Stomach smooth muscle (tissue), 2 donors: ENCODE data around the gene MDFIC2.

Source experiments
- H3K27ac ChIP-seq: one replicate; pipeline ENCODE4 v1.7.0; 2013; ENCODE audit warnings: mild to moderate bottlenecking, low read length, inconsistent platforms
- H3K27me3 ChIP-seq, 2 donors: one replicate each; pipeline ENCODE4 v1.7.0; 2013; ENCODE audit warnings: low read length in 2 of 2; ENCODE audit not compliant: insufficient read depth in 2 of 2, control insufficient read depth in 1 of 2
- H3K36me3 ChIP-seq, 2 donors: one replicate each; pipeline ENCODE4 v1.7.0; 2013; ENCODE audit warnings: low read length in 2 of 2; ENCODE audit not compliant: control insufficient read depth in 2 of 2, insufficient read depth in 2 of 2
- H3K4me1 ChIP-seq: one replicate; pipeline ENCODE4 v1.7.0; 2013; ENCODE audit warnings: low read length; ENCODE audit not compliant: control insufficient read depth, insufficient read depth
- H3K4me3 ChIP-seq, 2 donors: one replicate each; pipeline ENCODE4 v1.7.0; 2013; ENCODE audit warnings: low read length in 2 of 2
- H3K9ac ChIP-seq, 2 donors: one replicate each; pipeline ENCODE4 v1.7.0; 2013; ENCODE audit warnings: low read length in 2 of 2, mild to moderate bottlenecking in 1 of 2
- H3K9me3 ChIP-seq, 2 donors: one replicate each; pipeline ENCODE4 v1.7.0; 2013; ENCODE audit warnings: low read length in 2 of 2; ENCODE audit not compliant: control insufficient read depth in 2 of 2
- donor health status: healthy.
- donor health status: Pancreatic carcinoma.

The MDFIC2 gene

GRCh38 chr3:70261283-70261682 lies 51.2 kb downstream of the MDFIC2 start:
- Histone ChIP-seq H3K27ac (no peak overlapping the region), H3K36me3 (no peaks in the 10 kb centered on the region), H3K9me3 (no peaks in the 10 kb centered on the region), H3K4me3 (no peak overlapping the region), H3K9ac (no peak overlapping the region), H3K27me3 (no peaks in the 10 kb centered on the region), H3K4me1 (no peaks in the 10 kb centered on the region)

- H3K4me3 ChIP-seq, result no peak overlapping the region
- no peaks in the 10 kb centered on the region for H3K27me3 ChIP-seq
- no peak overlapping the region for H3K9ac ChIP-seq
- H3K9me3 ChIP-seq, result no peaks in the 10 kb centered on the region
- H3K4me1 ChIP-seq, result no peaks in the 10 kb centered on the region
- H3K36me3 ChIP-seq, result no peaks in the 10 kb centered on the region
- no peak overlapping the region for H3K27ac ChIP-seq
Measured at GRCh38 chr3:70256566-70256965, 55.9 kb downstream of the MDFIC2 start.

DNA sequence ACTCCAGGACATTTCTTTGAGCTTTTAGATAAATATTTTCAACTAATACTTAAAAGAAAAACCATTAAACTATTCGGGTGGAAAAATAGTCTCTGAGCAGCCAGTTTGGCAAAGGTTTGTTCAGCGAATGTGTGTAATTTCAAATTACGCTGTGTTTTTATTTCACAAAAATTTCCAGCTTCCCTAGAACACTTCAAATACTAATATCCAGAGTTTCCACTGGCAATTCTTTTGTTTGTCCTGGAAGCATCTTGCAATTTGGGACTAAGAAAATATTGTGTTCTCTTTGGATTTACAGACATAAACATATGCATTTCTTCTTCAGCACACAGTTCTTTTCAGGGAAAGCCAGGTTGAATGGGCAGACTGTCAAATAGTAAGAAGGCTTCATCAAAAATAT lies 61.9 kb downstream of the MDFIC2 start:
- H3K4me3 ChIP-seq, result no peak overlapping the region
- H3K9ac ChIP-seq, result no peak overlapping the region
- H3K36me3 ChIP-seq, result no peaks in the 10 kb centered on the region
- no peak overlapping the region for H3K27ac ChIP-seq
- H3K27me3 ChIP-seq, result no peaks in the 10 kb centered on the region
- no peaks in the 10 kb centered on the region for H3K9me3 ChIP-seq
- no peaks in the 10 kb centered on the region for H3K4me1 ChIP-seq

DNA sequence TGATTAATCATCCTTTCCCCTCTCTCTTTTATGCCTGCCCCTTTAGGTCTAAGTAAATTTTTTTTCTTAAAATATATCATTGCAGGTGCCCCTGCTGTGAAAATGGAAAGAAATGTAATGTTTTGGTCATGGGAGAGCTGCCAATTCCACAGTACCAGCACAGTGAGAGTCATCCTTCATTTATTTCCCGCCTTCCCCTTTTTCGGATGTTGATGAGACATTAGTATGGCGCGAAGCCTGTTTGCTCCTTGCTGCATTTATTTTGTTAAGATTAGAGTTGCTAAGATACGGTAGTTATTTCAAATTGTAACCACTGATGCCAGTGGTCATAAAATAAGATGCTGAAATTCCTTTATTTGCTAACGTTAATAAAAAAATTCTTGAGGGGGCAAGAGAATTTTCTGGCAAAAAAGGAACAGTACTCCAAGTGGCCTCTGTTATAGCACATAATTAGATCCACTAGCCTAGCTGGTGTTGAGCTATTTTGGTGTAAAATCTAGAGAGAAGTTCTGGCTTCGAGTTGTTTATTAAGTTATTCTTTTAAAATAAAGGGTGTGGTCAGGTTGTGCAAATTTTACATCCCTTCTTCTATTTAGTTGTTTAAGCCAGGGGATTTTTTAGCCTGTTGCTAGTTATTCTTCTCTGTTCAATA lies 62.8 kb downstream of the MDFIC2 start:
- H3K4me1 ChIP-seq, result no peaks in the 10 kb centered on the region
- no peaks in the 10 kb centered on the region for H3K9me3 ChIP-seq
- no peak overlapping the region for H3K27ac ChIP-seq
- H3K4me3 ChIP-seq, result no peak overlapping the region
- H3K27me3 ChIP-seq, result no peaks in the 10 kb centered on the region
- no peak overlapping the region for H3K9ac ChIP-seq
- no peaks in the 10 kb centered on the region for H3K36me3 ChIP-seq

DNA sequence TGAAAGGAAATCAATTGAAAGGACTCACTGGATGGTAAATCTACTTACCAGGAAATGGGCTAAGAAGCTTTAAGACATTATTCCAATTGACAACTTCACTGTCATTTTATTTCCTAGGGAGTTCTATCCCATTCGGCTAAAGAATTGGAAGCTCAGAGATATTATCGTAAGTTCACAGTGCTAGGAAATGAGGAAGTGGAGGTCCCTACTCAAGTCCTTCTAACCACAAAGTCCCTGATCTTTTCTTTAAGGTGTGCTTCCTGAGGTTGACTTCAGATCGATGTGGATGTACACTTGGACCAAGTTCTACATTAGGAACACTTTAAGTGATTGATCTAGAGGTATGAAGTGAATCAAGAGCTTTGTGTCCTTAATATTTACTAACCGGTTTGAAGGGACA lies 63.6 kb downstream of the MDFIC2 start:
- no peaks in the 10 kb centered on the region for H3K9me3 ChIP-seq
- H3K4me3 ChIP-seq, result no peak overlapping the region
- H3K36me3 ChIP-seq, result no peaks in the 10 kb centered on the region
- no peak overlapping the region for H3K27ac ChIP-seq
- no peaks in the 10 kb centered on the region for H3K4me1 ChIP-seq
- no peaks in the 10 kb centered on the region for H3K27me3 ChIP-seq
- no peak overlapping the region for H3K9ac ChIP-seq

GRCh38 chr3:70247955-70248354 lies 64.5 kb downstream of the MDFIC2 start:
- Histone ChIP-seq H3K4me3 (no peak overlapping the region), H3K9ac (no peak overlapping the region), H3K9me3 (no peaks in the 10 kb centered on the region), H3K27me3 (no peaks in the 10 kb centered on the region), H3K36me3 (no peaks in the 10 kb centered on the region), H3K4me1 (no peaks in the 10 kb centered on the region), H3K27ac (no peak overlapping the region)

GRCh38 chr3:70245746-70246525 lies 66.5 kb downstream of the MDFIC2 start:
- H3K27ac ChIP-seq, result no peak overlapping the region

DNA sequence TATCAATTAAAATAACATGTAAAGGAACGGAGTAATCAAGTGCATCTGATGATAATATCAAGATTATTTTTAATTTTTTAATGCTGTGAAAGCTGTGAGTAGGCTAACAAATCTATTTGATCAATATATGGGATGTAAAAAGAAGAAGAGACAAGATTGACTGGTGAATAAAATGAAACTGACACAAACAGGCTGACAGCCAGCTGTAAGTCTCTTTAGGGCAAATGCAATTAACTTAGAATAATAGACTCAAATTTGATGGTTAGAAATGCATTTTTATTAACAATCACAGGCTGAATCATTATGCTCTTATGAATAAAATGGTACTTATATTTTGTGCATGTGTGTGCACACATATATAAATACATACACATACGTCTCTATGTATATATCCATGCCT lies 68.0 kb downstream of the MDFIC2 start:
- H3K27ac ChIP-seq, result no peak overlapping the region
- no peaks in the 10 kb centered on the region for H3K27me3 ChIP-seq
- H3K36me3 ChIP-seq, result no peaks in the 10 kb centered on the region
- no peak overlapping the region for H3K4me3 ChIP-seq
- H3K9ac ChIP-seq, result no peak overlapping the region
- H3K9me3 ChIP-seq, result no peaks in the 10 kb centered on the region
- H3K4me1 ChIP-seq, result no peaks in the 10 kb centered on the region

More at GRCh38 chr3:70245746-70246525, 66.5 kb downstream of the MDFIC2 start:
- Histone ChIP-seq H3K27me3 (no peaks in the 10 kb centered on the region), H3K9me3 (no peaks in the 10 kb centered on the region), H3K4me3 (no peak overlapping the region), H3K9ac (no peak overlapping the region), H3K36me3 (no peaks in the 10 kb centered on the region), H3K4me1 (no peaks in the 10 kb centered on the region)

DNA sequence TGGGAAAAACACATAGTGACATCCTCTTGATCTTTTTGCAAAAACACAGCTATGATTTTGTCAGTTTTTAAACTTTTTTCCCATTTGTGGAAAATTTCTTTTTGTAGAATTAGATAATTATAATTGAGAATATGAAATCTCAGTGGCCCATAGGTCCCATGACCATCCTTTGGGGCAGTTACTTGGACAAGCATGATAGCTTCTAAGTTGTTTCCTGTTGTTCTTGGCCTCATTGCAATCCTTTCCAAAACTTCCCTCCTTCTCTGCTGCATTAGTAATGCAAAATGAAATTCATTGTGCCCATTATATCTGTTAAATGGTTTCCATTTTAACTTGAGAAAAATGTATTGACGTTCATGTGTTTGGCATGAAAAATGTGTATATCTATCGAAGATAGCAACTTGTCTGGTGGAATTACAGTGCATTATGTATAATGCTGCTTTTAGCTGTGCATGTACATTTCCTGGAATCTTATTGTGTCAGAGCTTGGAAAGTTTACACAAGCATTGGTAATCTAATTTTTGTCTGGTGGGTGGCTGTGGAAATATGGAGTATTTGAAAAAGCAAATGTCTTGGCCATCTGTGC lies 70.0 kb downstream of the MDFIC2 start:
- Histone ChIP-seq H3K27me3 (no peaks in the 10 kb centered on the region), H3K4me3 (no peak overlapping the region), H3K4me1 (no peaks in the 10 kb centered on the region), H3K9me3 (no peaks in the 10 kb centered on the region), H3K27ac (no peak overlapping the region), H3K36me3 (no peaks in the 10 kb centered on the region), H3K9ac (no peak overlapping the region)

DNA sequence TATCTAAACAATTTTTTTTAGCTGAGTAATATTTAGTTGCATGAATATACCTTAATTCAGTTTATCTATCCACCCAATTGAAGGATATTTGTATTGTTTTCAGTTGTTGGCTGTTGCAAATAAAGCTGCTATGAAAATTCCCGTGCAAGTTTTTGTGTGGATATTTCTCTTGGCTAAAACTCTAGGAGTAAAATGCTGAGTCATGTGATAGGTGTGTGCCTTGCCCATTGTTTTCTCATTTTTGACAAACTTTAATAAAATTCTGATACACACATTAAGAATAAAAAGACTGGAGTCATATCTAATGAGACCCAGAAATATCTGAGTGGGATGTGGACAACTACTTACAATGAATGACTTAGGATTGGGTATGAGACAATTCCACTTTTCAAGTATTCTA lies 78.6 kb downstream of the MDFIC2 start:
- H3K27ac ChIP-seq, result no peak overlapping the region
- no peaks in the 10 kb centered on the region for H3K27me3 ChIP-seq
- H3K36me3 ChIP-seq, result no peaks in the 10 kb centered on the region
- no peak overlapping the region for H3K4me3 ChIP-seq
- no peaks in the 10 kb centered on the region for H3K4me1 ChIP-seq
- H3K9me3 ChIP-seq, result peaks cover 0 to 2% of the 10 kb centered on the region in 2 donors
- no peak overlapping the region for H3K9ac ChIP-seq

- Histone ChIP-seq H3K4me3 (no peak overlapping the region), H3K9me3 (peaks cover 0 to 2% of the 10 kb centered on the region in 2 donors), H3K4me1 (no peaks in the 10 kb centered on the region), H3K27ac (no peak overlapping the region), H3K36me3 (no peaks in the 10 kb centered on the region), H3K9ac (no peak overlapping the region), H3K27me3 (no peaks in the 10 kb centered on the region)
Measured at GRCh38 chr3:70233112-70233511, 79.3 kb downstream of the MDFIC2 start.
